Right kidney (tissue), 1 donor: Measurements from ENCODE around the gene POLR2H.
A peak's percentile ranks its signal among the peaks of the same experiment; 100 is the strongest.

ENCODE experiments used
- DNase-seq: peaks from one replicate; pipeline ENCODE4 v3.0.0-alpha.2; 2016

The POLR2H gene

DNA sequence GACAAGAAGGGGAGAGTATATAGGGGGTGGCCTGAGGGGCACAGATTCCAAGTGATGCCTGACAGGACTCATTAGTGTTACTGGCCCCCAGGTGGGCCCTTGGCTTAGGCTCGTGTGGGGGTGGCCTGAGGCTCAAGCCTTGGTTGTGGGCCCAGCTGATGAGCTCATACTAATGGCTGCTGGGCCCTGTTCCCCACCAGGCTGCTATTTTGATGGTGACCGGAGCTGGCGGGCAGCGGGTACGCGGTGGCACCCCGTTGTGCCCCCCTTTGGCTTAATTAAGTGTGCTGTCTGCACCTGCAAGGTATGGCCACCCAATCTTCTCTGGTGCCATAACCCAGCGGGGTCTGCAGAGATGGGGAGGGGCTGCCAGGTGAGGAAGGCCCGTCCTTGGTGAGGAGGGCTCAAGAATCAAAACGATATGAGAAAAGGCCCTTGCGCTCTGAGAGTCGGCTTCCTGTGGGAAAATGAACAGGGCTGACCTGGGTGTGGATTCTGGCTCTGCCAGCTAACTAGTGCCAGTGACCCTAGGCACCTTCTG, 25.7 kb downstream of the POLR2H start:
- DNase-seq: no peak

DNA sequence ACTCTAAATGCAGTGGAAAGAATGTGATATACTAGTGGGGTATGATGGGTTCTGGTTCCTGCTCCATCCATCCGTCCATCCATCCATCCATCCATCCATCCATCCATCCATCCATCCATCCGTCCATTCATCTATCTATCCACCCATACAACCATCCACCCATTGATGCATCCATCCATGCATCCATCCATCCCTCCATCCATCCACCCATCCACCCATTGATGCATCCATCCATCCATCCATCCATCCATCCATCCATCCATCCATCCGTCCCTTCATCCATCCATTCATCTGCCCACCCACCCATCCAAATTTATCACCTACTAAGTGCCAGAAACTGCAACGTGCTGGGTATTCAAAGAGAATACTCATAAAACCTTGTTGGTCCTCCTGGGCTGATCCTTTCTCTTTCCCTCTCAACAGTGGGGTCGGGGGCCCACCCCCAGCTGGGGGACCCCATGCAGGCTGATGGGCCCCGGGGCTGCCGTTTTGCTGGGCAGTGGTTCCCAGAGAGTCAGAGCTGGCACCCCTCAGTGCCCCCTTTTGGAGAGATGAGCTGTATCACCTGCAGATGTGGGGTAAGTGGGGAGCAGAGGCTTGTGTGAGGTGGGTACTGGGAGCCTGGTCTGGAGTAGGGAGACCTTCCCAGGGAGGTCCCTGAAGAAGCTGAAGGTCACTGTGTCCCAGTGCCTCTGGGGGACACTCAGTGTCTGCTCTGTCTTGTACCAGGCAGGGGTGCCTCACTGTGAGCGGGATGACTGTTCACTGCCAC, 26.8 kb downstream of the POLR2H start:
- DNase-seq: no peak

DNA sequence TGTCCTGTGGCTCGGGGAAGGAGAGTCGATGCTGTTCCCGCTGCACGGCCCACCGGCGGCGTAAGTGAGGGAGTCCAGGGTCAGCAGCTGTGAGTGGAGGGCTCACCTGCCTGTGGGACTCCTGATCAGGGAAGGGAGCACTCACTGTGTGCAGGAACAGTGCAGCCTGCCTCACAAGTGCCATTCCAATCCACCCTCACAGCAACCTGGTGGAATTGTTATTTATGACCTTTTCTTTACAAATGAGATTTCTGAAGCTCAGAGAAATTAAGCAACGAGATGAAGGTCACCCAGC, 27.4 kb downstream of the POLR2H start:
- no peak for DNase-seq

DNA sequence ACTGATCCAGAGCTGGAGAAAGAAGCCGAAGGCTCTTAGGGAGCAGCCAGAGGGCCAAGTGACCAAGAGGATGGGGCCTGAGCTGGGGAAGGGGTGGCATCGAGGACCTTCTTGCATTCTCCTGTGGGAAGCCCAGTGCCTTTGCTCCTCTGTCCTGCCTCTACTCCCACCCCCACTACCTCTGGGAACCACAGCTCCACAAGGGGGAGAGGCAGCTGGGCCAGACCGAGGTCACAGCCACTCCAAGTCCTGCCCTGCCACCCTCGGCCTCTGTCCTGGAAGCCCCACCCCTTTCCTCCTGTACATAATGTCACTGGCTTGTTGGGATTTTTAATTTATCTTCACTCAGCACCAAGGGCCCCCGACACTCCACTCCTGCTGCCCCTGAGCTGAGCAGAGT, 27.9 kb downstream of the POLR2H start:
- no peak for DNase-seq

DNA sequence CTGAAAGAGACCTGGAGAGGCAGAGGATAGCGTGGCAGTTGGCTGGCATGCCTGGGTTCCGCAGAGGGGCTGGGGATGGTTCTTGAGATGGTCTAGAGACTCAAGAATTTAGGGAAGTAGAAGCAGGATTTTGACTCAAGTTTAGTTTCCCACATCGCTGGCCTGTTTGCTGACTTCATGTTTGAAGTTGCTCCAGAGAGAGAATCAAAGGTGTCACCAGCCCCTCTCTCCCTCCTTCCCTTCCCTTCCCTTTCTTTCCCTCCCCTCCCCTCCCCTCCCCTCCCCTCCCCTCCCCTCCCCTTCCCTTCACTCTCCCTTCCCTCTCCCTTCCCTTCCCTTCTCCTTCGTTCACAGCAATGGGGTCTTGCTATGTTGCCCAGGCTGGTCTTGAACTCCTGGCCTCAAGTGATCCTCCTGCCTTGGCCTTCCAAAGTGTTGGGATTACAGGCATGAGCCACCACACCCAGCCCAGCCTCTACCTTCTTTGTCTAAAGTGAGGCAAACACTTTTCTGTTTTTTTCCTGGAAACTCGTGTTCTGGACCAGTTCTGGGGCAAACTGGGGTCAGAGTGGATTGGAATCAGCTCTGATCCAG, 28.5 kb downstream of the POLR2H start:
- no peak for DNase-seq

DNA sequence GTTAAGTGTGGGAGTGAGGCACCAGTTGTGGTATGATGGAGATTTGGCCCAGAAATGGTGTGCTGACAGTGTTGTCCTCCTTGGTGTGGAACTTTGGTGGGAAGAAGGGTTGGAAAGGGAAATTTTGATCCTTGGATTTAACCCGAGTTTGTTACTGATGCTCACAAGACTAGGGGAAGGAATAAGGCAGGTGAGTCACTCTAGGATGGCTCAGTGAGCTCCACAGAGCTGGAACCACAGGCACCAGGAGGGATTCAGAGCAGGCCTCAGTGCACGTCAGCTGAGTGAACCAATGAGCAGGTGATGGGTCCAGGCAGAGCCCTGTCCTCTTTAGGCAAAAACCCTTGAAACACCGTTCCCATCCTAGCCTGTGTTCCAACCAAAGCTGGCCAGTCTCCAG, 29.8 kb downstream of the POLR2H start:
- DNase-seq: no peak

GRCh38 chr3:184395320-184395660, 33.8 kb downstream of the POLR2H start:
- DNase-seq: no peak

- no peak for DNase-seq
Observed at GRCh38 chr3:184399410-184399809, 37.9 kb downstream of the POLR2H start.

- DNase-seq: no peak
Observed at GRCh38 chr3:184405075-184406030, 43.8 kb downstream of the POLR2H start.

GRCh38 chr3:184409331-184409926, 47.9 kb downstream of the POLR2H start:
- DNase-seq: no peak

- DNase-seq: no peak
Observed at GRCh38 chr3:184409946-184410500, 48.5 kb downstream of the POLR2H start.

- no peak for DNase-seq
Observed at GRCh38 chr3:184414418-184415202, 53.1 kb downstream of the POLR2H start.

GRCh38 chr3:184415203-184415490, 53.6 kb downstream of the POLR2H start:
- no peak for DNase-seq

- DNase-seq: peak; percentile 47
Observed at GRCh38 chr3:184417619-184418327, 56.3 kb downstream of the POLR2H start.
